HG02973 (cell line): ENCODE measurements around the gene ZNF439.
"Not testable (repeated sequence)": the region's sequence is repeated elsewhere in the genome, so short reads cannot be mapped to it uniquely, and the experiment has no call there.

Source experiments
- ATAC-seq: cut with Tn5 transposase; IDR thresholded peaks from one replicate; pipeline ENCODE4 v1.9.1; 2021; ENCODE audit warnings: moderate library complexity; ENCODE audit not compliant: unreplicated experiment

The ZNF439 gene

DNA sequence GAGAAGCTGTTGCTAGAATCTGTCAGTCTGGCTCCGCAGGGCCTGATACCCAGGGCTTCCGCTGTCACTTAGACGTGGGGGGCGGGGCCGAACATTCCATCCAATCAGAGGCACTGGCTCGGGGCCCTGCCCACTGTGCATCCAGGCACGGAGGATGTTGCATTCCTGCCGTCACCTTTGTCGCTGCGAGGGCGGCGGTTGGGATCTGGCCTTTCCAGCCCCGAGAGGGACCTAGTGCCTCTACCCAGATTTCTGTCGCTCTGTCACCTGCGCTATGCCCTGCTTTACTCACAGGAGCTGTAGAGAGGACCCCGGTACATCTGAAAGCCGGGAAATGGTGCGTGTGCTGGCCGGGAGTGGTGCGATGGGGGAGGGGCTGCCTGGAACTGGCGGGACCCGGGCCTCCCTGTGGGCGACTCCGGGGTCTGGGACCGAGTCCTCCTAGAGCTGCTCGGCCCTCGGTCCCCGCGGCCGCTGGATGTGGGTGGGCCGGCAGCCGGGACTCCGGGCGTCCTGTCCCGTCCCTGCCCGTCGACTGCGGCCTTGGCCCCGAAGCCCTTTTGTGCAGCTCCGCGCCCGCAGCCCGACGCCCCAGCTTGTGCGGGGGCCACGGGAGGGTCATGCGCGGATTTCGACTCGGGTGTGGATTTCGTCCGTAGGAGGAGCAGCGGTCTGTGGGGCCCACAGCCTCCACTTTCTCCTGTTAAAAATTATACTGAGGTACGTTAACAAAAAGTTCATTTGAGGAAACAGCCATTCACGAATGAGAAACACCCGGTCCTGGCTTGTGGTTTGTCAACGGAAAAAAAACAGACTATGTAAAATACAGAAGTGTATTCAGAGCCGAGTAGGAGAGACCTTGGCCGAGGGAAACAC, at the start of gene ZNF439:
TSS of gene ZNF439 (plus strand) at position 133 of the 876 bp plus-strand sequence. CDS start at position 275, 142 bp downstream.
- peak; percentile 58 for ATAC-seq

DNA sequence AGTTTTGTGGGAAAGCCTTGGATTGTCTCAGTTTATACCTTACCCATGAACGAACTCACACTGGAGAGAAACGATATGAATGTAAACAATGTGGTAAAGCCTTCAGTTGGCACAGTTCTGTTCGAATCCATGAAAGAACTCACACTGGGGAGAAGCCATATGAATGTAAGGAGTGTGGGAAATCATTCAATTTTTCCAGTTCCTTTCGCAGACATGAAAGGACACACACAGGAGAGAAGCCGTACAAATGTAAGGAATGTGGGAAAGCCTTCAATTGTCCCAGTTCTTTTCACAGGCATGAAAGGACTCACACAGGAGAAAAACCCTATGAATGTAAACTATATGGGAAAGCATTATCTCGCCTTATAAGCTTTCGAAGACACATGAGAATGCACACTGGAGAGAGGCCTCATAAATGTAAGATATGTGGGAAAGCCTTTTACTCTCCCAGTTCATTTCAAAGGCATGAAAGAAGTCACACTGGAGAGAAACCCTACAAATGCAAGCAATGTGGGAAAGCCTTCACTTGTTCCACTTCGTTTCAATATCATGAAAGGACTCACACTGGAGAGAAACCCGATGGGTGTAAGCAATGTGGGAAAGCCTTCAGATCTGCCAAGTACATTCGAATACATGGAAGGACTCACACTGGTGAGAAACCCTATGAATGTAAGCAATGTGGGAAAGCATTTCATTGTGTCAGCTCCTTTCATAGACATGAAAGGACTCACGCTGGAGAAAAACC, 42.0 kb upstream of the ZNF439 start:
- no peak for ATAC-seq

DNA sequence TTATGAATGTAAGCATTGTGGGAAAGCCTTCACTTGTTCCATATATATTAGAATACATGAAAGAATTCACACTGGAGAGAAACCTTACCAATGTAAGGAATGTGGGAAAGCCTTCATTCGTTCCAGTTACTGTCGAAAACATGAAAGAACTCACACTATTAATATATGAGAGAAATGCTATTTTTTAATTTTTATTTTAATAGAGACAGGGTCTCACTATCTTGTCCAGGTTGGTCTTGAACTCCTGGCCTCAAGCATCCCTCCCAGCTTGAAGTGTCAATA, 41.5 kb upstream of the ZNF439 start:
- ATAC-seq: no peak

DNA sequence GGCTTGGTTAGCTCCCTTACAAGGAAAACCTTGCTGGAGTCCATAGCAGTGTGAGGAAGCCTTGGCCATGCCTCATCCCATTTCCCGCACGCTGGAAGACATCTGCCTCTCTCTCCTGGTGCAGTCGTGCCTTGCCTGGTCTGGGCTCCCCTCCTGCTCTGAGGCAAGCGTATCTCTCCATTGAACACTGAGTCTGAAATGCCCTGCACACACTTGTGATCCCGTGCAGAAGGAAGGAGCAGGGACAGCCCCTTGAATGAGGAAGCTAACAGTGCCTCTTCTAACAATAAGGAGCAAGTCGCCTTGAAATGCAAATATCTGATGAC, 34.9 kb upstream of the ZNF439 start:
- ATAC-seq: no peak

DNA sequence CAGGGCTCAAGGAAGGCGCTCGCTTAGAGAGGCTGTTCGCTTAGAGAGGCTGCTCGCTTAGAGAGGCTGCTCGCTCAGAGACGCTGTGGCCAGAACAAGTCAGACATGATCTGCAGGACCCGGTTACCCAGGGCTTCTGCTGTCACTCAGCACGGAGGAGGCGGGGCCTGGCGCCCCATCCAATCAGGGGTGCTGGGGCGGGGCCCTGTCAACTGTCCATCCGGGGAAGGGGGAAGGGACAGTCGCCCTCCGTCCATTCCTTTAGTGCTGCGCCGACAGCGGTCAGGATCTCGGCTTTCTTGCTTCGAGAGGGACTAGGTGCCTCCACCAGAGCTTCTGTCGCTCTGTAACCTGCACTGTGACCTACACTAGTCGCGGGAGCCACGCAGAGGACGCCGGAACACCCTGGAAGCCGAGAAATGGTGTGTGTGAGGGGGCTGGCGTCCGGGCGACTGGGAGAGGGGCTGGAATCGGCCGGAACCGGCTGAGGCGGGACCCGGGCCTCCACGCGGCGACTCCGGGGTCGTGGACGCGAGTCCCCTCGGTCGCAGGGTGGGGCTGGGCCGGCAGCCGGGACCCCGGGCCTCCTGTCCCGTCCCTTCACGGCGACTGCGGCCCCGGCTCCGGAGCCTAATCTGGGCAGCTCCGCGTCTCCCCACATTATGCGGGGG, 34.4 kb upstream of the ZNF439 start, which contains the start of gene ZNF440:
TSS of gene ZNF440 (plus strand) at position 245 of the 671 bp plus-strand sequence. CDS start at position 420, 175 bp downstream.
- ATAC-seq: peak; percentile 92

DNA sequence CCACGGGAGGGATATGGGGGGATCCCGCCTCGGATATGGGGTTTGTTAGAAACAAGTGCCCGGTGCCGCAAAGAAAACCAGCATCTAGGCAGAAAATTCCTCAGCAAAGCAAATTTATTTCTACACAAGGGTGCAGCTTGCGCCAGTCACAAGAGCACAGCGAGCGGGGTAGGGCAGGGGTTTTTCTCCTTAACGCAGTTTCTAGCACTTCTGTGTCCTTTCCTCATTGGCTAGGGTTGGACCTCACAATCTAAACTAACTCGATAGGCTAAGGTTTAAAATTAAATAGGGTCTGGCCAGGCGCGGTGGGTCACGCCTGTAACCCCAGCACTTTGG, 33.9 kb upstream of the ZNF439 start:
- no peak for ATAC-seq

DNA sequence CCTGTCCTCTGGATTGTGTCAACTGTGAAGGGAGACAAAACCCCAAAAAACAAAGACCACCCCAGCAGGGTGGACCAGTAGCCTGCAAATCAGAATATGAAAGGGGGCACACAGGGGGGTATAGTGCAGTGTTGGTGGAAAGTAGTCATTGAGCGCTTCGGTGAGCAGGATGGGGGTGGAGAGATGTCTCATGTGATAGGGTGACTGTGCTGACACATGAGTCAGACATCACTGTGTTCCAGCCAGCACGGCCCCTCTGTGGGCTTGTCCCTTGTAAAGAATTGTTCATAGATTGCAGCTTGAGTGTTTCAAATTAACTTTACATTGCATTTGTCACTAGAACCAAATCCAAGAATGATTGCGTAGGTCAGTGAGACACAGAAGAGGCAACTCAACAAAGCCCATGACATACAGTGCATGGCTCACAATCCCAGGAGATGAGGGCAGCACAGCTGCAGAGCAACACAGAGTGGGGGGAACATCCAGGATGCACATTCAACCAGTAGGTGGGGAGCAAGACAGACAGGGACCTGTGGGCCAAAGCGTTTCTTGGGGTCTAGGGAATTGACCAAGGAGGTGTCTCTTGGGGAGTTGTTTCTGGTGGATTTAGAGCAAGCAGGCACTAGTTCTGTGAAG, 26.9 kb upstream of the ZNF439 start:
- ATAC-seq: no peak

DNA sequence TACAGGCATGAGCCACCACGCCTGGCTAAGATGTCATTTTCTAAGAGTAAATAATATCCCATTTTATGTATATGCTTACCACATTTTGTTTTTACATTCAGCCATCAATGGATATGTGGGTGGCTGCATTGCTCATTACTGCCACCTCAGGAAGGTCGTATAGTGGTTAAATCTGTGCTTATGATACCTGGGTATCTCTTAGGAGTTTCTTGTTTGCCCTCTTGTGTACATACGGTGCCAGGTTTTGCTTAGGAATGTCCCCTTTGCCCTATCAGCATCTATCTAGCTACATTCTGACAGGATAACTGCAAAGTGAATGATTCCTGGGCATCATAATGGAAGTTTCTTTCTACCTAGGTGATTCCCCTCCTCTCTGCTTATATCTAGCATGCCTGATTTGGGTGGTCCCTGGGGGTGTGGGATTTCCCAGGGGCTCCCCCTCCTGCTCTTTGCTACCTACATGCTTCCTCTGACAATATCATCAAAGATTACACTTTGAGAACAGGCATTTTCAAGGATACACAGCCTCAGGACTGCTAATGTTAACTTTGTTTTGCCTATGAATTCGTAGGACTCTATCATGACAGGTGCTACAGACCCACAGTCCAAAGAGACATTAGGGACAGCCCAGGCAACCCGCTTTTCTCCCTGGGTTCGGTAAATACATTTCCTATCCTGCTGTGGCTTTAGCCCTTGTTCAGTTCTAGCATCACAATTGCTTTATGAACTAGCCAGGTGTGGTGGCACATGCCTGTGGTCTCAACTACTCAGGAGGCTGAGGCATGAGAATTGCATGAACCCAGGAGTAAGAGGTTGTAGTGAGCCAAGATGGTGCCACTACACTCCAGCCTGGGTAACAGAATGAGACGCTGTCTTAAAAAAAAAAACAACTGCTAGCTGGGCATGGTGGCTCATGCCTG, 19.3 kb upstream of the ZNF439 start:
- ATAC-seq: not testable (repeated sequence)

DNA sequence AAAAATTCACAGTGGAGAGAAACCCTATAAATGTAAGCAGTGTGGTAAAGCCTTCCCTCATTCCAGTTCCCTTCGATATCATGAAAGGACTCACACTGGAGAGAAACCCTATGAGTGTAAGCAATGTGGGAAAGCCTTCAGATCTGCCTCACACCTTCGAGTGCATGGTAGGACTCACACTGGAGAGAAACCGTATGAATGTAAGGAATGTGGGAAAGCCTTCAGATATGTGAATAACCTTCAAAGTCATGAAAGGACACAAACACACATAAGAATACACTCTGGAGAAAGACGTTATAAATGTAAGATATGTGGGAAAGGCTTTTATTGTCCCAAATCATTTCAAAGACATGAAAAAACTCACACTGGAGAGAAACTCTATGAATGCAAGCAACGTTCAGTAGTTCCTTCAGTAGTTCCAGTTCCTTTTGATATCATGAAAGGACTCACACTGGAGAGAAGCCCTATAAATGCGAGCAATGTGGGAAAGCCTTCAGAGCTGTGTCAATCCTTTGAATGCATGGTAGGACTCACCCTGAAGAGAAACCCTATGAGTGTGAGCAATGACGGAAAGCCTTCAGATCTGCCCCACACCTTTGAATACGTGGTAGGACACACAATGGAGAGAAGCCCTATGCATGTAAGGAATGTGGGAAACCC, 16.1 kb upstream of the ZNF439 start:
- no peak for ATAC-seq

DNA sequence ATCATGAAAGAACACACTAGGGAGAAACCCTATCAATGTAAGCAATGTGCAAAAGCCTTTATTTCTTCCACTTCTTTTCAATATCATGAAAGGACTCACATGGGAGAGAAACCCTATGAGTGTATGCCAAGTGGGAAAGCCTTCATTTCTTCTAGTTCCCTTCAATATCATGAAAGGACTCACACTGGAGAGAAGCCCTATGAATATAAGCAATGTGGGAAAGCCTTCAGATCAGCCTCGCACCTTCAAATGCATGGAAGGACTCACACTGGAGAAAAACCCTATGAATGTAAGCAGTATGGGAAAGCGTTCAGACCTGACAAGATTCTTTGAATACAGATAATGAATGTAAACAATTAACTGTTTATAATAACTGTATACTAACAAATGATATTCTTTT, 15.0 kb upstream of the ZNF439 start:
- no peak for ATAC-seq

DNA sequence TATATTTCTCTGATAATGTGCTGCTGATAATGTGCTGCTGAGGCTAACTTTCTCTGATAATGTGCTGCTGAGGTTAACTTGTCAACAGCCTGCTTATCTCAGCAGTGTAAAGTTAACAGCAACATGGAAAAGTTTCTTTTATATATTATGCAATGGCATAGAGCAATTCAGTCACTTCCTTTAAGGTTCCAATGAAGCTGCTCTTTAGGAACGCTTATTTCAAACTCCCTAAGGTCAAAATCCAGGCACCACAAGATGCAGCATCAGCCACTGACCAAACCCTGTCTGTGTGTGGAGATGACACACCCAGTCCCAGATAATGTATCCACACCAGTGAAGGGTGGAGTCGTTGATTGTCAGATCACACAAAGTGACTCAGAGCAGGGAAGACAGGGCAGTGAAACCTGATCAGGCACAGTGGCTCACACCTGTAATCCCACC, 12.9 kb upstream of the ZNF439 start:
- ATAC-seq: not testable (repeated sequence)

DNA sequence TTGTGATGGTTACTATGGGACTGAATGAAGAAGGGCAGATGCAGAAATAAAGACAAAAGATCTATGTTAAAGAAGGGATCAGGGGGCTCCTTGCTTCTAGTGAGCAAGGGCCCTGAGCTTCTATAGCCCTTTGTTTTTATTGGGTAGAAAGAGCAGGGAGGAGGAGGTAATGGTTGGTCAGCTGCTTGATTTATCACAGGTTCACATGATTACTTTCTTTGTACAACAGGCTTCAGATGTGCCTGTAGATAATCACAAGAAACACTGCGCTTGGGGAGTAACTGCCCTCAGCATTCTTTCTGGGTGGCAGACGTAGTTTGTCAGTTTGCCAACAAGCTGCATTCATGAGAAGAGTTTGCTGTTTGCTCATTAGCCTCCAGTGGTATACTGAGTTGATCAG, 4.8 kb upstream of the ZNF439 start:
- no peak for ATAC-seq

DNA sequence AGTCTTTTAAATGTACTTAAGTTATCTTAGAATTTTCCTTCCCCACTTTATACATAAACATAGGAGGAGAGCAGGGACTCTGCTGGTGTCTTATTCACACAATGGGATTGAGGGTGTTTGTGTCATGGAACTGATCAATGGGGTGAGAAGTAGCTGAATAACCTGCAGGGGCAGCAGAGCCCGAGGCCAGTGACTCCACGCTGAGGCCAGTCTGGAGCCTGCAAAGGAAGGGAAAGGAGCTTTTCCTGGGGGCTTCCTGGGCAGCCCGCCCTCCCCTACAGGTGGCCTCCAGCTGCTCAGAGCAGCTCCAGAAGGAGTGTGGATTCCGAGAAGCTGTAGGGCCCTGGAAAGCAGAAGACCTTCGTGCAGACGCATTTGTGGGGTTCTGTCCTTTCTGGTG, 911 bp upstream of the ZNF439 start:
- ATAC-seq: not testable (repeated sequence)

DNA sequence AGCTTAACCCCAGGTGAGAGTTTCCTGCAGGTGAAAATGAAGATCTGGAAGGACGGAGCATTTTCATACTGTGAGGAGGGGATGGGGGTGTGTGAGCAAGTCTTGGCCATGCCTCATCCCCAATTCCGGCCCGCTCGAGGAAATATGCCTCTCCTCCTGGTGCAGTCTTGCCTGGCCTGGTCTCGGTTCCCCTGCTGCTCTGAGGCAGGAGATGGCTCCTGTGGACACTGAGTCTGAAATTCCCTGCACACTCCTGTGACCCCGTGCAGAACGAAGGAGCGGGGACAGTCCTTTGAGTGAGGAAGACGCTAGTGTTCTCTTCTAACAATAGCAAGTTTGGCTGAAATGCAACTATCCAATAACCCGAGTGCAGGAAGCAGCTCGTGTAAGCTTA, 329 bp upstream of the ZNF439 start:
- no peak for ATAC-seq

DNA sequence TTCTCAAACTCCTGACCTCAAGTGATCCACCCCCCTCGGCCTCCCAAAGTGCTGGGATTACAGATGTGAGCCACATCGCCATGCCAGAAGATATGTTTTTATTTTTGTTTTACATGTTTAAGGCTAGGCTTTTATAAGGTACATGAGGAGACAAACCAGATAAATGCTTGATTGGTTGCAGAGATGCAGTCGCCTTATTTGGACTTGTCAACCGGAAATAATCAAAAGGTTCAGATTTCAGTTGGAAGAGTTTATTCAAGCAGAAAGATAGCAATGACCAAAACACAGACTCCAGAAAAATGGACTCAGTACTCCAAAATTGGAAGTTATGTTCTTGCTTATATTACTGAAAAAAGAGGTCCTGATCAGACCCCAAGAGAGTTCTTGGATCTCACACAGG, 1.8 kb downstream of the ZNF439 start:
- not testable (repeated sequence) for ATAC-seq

DNA sequence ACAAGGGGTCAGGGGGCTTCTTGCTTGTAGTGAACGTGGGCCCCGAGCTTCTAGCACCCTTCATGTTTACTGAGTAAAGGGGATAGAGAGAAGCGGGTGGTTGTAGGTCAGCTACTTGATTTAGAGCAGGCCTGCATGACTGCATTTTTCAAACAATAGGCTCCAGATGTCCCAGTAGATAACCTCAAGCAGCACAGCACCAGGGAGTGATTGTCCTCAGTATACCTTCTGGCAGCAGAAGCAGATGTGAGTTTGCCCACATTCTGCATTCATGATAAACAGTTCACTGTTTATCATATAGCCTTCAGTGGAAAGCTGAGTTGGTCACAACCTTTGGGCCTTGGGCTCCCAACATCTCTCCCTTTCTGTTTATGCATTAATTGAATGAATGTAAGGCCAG, 4.8 kb downstream of the ZNF439 start:
- ATAC-seq: no peak

DNA sequence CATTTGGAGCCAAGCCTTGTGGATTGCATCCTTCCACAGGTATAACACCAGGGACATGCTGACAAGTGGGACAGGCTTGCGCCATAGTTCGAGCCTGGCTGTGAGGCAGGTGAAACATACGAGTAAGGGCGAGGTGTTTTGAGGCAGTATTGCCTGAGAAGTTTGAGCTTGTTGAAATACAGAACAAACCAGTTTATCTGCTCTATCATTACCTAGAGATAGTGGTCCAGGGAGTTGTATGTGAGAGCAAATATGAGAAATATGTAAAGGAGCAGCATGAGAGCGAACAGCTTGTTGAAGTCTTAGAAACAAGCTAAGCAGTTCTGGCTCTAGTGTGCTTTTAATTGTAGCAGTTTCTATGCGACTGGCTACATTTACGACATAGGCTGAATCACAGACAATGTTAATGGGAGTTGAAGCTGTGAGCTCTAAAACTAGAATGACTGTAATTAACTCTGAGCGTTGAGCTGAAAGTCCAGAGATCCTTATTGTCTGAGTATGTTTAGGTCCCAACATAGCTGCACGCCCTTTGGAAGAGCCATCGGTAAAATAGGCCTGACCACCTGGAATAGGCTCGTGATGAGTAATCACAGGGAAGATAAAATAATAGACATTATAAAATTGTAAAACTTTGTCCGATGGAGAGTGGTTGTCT, 8.2 kb downstream of the ZNF439 start:
- ATAC-seq: no peak

DNA sequence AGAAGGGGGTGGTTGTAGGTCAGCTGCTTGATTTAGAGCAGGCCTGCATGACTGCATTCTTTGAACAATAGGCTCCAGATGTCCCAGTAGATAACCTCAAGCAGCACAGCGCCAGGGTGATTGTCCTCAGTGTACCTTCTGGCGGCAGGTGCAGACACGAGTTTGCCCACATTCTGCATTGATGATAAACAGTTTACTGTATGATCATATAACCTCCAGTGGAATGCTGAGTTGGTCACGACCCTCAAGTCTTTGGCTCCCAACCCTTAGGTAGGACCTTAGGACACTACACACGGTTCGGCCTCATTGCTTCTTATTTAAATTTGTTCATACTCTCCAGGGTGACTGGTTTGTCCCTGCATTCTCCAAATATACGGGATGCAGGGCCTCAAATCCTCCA, 12.2 kb downstream of the ZNF439 start:
- no peak for ATAC-seq

DNA sequence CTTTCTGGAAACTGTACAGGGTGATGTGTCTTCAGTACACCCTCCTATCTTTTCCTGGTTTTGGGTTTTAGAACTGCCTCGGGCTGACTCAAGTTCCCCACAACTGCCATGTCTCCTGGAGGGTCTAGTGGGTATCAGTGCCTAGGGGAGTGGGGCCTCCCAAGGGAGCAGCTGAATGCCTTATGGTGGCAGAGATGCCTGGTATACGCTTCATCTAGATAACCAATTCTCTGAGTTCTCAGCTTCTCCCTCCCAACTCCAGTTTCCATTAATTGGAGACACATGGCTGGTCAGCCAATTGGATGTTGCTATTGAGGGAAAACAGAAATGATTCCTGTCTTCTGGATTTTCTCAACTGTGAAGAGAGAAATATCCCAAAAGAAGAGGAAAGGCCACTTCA, 12.8 kb downstream of the ZNF439 start:
- no peak for ATAC-seq
